ENCODE measurements around the gene SPATA2L.

The SPATA2L gene

DNA sequence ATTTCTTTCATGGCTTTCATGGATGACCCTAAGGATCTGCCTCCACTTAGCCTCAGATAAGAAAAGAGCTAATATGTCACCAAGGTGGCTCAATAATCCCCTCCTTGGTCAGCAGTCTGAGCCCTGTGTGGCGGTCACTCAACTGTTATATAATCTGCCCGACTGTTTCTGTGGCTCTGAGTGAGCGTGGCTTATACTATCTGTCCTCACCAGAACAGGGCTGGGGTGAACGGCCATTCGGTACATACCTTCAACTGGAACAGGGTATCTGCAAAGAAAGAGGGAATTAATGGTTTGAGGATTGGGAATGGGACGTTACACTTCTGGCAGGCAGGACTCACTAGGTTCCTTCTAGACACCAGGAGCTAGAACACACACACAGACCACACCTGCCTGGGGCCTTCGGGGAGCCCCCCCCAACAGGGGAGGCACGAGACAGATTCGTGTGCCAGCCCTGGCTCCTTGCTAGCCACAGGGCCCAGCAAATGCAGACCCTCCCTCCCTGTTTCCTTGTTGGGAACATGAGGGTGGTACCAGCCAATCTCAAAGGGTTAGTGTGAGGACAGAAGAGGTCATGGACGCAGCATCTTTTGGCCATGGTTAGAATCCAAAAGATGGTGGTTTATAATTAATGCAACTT, 47.7 kb downstream of the SPATA2L start:
- DNase-seq, result no peak

DNA sequence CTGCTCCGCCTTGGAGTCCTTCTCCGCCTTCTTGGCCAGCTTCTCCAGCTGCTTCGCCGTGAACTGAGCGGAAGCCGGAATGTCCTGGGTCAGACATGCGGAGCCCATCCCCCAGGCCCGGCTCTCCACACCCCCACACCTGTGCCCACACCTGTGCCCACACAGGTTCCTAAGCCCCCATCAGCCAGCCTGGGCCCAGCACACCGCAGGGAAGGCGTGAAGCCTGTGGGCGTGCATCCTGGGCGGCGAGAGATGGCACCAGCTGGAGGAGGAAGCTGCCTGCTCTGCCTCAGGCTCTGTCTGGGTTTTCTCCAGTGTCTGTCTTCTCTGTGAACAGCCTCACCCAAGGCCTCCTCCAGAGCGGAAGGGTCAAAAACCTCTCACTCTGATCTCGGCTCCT, 49.9 kb downstream of the SPATA2L start:
- no peak for DNase-seq

DNA sequence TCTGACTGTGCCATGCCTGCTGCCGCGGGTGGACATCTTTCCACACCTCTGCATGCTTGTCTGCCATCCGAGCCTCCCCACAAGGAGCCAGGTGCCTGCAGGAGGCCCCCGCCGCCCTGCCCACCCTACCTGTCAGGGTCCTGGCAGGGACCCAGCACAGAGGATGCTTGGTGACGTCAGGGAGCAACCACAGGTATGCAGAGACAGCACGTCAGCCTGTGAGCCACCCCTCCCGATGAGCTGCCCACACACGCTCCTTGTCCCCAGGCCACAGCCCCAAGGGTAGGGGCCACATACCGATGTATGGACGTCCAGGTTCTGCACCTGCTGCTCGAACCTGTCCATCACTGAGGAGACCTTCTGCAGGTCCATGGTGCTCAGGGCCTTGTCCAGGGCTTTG, 54.6 kb downstream of the SPATA2L start:
- no peak for DNase-seq

Measured in activated naive CD4-positive, alpha-beta T cell treated with Interleukin-2 at 50 U/mL for 16 hours (primary cell).